ENCODE data around the gene TBC1D22A.

TBC1D22A gene

DNA sequence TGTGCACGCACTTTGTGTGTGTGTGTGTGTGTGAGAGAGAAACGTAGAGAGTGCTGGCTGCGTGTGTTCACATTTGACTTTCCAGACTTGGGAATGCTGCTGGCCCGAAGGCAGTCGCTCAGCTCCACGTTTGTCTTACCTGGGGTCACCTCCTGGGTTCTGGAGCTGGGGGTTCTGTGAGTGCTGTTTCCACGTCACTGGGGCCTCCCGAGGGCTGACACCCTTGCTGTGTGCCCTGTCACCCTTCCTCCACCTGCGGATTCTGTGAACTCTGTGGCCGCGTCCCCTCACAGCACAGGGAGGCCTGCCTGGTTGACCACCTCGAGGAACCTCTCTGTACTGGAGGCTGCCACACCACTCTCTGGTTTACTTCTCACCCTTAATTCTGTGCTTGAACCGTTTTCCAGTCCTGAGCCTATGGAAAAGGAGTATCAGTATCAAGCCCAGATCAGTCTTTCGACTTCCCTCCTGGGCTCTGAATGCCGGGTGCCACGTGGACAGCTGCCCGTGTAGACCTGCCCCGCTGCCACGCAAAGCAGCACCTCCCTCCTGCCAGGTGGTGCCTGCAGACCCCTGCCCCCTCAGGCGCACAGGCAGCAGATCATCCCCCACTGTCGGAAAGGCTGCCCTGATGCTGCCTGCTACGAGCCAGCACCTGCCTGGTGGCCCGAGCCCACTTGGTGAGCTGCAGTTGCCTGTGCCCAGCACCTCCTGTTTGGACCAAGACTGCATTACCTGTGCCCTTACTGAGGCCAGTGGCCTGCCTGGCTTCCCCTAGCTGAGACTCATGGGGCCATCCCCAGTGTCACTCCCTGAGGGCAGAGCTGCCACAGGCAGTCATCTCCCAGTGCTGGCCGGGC is 233.3 kb downstream of the TBC1D22A start:
- intact Hi-C loops (cut with DNase I): no loop called here
- no peak for DNase-seq

DNA sequence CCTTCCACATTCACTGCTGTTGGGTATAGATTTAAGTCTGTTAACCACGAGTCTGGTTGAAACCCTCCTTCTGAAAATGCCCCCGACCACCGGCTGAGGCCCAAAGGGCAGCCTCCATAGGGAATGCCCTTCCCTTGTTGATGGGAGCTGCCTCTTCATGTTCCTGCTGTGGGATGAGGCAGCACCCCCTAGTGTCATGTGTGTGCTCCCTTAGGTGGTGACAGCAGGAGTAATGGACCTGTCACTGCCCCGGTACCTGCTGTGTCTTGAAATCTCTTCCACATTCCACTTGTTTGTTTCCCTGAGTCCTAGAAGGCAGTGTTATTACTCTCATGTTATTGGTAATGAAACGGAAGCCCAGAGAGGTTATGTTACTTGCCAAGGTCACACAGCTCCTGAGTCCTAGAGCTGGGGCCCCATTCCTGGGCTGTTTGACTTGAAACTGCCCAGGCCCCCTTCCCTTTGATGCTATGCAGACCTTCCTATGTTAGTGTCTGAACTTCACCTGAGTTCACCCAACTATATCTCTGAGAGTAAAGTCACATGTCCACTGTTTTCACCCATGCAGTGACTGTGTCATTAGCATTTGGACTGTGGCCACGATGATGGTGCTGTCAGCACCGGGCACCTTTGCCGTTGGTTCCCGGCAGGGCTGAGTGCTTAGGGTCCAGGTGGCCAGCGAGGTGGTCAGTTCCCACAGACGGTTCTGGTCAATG is 234.3 kb downstream of the TBC1D22A start:
- intact Hi-C loops (cut with DNase I): no loop called here
- DNase-seq: peak in 1 of 42 donors; percentile 12

DNA sequence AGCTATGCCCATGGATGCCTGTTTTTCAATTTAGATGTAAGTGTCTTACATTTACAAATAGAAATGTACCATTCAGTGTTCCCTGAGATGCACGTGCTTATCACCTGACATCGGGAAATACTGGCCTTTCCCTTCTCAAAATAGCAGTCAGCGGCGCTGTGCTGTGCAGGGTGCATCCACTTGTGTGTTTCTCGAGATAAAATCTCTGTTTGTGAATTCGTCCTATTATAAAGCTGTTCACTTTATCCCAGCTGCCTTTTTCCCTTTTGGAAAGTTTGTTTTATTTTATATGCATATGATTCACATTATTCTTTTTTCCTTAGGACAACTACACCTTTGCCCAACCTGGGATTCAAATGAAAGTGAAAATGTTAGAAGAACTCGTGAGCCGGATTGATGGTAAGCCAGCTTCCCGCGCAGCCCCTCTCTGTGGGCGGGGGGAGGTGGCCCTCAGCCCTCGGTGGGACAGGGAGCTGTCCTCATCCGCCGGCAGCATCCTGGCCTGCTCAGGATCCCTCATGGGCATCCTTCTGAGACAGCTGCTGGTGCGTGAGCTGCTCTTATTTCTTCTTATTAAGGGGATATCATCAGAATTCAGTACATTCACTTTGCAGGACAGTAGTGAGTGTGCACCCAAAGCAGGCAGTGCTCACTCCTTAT is 235.0 kb downstream of the TBC1D22A start:
- no peak for DNase-seq
- intact Hi-C loops (cut with DNase I): no loop called here

DNA sequence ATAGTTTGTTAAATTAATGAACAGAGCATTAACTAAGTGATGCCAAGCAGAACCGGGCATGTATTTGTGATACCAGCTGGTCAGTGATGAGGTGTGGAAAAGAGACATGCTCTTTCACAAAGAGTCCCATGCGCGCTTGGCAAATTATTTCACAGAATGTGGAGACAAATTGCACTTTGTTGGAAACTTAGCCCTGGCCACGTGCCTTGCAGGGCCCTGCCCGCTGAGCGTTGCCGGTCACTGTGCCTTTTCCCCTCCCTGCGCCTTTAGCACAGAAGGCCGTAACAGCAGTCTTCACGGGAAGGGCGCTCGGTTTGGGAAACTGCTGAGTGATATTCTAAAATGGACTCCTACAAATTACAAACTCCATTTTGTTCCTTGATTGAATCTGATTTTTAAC is 235.9 kb downstream of the TBC1D22A start:
- no peak for DNase-seq
- intact Hi-C loops (cut with DNase I): no loop called here

DNA sequence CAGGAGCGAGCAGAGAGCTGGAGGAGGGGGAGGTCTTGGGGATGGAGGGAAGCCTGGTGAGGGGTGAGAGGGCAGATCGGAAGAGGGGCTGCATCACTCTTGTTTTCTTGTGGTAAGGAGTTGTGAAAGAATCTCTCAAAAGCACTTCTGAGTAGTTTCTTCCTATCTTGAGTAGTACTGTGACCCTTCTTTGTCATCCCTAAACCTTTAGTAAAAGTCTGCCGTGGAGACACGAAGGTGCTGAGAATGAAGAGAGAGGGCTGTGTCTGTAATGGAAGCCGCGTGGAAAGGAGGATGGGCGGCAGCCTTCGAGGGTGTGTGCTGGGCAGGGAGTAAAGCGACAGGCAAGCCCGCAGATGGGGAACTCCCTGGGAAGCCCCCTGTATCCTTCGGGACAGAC is 237.8 kb downstream of the TBC1D22A start:
- intact Hi-C loops (cut with DNase I): no loop called here

DNA sequence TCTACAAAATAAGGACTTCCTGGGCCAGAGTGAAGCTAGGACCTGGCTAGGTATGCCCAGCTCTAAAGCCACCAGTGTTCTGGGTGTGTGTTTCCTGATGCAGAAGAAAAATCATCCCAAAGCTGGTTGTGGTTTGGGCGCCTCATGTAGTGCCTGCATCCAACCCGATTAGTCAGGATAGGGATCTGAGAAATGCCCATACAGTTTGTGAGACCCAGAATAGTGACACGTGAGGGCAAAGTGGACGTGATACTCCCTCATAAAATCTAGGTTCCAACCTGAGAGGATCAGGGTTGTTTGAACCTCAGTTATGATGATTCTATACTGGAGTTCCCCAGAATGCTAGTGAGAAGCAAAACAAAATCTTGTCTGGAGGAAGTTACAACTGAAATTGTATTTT is 238.4 kb downstream of the TBC1D22A start:
- intact Hi-C loops (cut with DNase I): no loop called here
- no peak for DNase-seq

More for the DNA sequence above, 237.8 kb downstream of the TBC1D22A start:
- no peak for DNase-seq

DNA sequence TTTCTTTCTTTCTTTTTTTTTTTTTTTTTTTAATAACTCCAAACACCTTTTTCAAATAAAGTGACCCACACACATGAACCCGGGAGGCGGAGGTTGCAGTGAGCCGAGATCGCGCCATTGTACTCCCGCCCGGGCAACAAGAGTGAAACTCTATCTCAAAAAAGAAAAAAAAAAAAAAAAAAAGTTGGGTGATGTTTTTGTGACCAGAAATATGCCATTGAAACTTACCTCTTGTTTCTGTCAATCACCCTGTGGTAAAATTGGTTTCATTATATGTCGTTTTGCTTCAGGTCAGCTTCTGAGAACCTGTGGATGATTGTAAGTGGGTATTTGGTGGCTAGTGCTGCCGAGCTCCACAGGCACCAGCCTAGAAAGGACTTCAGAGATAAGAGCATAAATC is 238.8 kb downstream of the TBC1D22A start:
- peak in 3 of 42 donors; percentile 20 to 50 (median 22) for DNase-seq
- intact Hi-C loops (cut with DNase I): no loop called here

DNA sequence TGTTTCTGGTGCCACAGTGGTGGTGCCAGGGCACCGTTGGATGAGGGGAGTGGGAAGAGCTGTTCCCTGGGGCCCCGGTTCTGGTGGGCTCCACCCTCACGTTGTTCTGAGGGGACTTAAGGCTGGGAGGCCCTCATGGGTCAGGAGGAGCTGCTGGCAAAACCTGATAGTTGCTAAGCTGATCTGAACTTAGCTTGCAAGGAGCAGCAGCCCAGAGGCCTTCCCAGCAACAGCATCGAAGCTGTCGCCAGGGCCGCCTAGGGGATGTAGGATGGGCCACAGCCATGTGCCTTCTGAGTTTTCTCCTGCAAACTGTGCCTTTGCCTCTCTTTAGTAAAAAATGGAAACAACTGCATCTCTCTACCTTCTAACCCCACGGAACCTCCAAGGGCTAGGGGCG is 240.2 kb downstream of the TBC1D22A start:
- peak in 1 of 42 donors; percentile 33 for DNase-seq
- intact Hi-C loops (cut with DNase I): no loop called here

DNA sequence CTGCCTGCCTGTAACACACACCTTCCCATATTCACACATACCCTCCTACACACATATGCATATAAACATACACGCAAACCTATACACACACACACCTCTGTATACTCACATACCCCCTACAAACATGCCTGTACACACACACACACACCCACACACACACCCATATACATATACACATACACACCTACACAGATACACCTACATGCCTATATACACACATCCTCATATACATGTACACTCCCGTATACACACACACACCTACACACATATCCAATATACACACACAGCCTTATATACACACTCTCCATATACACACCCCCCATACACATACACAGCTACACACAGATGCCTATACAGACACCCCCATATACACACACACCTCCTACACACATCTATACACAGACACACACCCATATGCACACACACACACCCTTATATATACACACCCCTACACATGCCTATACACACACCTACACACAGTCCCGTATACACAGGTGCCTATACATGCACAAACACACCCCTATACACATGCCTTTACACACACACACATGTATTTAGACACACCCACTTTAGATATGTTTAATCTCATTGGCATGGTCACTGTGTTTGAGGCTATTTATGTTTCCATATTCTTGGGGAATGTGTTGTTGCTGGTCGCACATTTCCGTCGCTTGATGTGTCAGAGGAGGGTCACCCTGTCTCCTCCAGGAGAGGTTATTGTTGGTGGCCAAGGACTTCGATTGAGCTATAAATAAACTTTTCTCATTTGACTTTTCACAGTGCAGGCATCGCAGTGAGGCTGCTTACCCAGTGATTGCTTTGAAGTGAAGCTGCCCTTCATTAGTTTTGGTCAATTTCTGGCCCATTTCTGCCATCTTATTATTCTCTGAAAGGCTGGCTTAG is 243.3 kb downstream of the TBC1D22A start:
- intact Hi-C loops (cut with DNase I): no loop called here
- no peak for DNase-seq

DNA sequence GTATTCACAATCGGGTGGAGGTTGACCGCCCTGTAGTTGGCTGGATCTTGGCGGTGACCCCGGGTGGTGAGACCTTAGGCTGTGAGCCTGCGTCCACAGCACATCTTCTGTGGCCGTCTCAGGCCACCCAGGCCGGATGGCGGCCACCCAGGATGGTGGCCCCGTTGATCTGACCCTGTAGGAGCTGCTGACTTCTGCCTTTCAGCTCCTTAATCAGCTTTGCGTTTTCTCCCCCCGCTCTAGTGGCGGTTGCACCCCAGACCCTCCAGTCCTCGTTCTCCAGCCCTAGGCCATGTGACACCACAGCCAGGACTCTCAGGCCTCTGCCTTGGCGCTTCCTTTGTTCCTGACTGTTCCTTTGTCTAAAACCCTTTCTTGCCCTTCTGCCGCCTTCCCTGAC is 244.0 kb downstream of the TBC1D22A start:
- intact Hi-C loops (cut with DNase I): no loop called here
- DNase-seq: no peak

DNA sequence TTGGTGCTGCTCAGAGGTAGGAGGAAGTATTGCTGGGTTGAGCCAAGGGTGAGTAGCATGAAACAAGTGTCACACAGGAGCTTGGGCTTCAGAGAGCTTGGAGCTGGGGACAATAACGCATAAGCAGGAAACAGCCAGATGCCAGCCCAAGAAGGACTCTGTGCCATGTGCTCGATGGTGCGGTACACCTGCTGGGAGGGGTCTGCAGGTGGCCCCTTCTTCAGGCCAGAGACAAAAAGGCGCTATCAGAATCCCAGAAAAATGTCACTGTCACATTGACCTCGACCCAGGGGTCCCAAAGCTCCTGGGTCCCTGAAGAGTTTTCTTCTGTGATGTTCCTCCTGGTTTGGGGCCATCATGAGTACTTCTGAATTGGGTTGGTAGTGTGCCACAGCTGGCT is 244.4 kb downstream of the TBC1D22A start:
- intact Hi-C loops (cut with DNase I): no loop called here
- no peak for DNase-seq

DNA sequence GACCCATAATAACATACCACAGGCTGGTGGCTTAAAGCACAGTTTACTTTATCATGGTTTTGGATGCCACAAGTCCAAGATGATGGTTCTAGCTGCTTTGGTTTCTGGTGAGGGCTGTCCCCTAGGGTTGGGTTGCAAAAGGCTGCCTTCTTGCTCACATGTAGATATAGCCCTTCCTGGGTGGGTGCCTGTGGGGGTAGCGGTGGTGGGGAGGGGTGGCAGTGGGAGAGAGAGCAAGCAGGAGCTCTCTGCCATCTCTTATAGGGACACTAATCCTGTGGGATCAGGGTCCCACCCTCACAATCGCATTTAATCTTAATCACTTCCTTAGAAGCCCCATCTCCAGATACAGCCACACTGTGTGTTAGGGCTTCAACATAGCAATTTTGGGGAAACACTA is 245.0 kb downstream of the TBC1D22A start:
- intact Hi-C loops (cut with DNase I): no loop called here
- no peak for DNase-seq

DNA sequence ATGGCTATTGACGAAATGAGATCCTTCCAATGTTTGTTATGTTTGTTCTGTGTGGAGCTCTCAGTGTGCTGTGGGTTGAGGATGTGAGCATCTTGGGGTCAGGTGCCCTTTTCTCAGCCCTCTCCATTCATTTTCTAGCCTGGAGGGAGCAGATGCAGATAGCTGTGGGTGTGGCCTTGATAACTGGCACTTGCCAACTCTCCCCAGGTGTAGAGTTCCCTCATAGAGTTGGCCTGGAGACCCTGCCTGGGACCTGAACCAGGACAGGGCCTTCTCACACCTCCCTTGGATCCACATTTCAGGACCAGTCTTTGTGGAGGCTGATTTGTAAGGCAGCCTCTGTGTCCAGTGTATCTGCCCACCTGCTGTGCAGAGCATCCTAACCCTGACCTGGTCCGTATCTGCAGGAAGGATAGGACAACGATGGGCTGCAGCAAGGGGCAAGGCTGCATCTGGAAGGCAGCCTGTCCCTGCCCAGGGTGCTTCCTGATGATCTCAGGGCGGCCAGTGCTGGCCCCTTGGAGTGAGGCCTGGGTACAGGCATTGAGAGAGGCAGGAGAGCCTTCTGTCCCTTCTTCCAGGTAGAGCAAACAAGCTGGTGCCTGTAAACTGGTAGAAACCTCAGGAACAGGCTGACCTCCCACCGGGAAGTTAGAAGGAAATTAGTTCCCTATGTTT is 245.9 kb downstream of the TBC1D22A start:
- intact Hi-C loops (cut with DNase I): no loop called here
- no peak for DNase-seq

DNA sequence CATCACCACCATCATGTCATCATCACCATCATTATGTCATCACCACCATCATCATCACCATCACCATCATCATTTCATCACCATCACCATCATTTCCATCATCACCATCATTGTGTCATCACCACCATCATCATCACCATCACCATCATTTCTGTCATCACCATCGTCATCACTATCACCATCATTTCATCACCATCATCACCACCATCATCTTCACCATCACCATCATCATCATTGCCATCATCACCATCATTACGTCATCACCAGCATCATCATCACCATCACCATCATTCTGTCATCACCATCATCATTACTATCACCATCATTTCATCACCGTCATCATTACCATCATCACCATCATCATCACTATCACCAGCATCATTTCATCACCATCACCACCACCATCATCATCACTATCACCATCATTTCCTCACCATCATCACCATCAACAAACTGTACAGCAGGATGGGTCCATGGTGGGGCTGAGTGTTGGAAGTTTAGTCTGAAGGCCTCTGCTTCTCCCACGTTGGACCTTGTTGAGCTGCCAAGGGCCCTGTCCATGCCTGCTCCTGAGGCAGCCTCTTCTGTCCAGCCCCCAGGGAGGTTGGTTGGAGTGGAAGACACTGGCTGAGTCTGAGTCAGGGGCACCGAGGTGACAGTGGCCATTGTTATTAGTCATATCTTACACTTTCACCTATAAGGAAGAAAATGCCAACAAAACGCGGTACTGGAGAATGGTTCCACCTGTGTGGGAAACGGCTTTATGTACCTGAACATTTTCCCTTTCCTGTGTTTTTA is 247.1 kb downstream of the TBC1D22A start:
- intact Hi-C loops (cut with DNase I): no loop called here
- DNase-seq: no peak

DNA sequence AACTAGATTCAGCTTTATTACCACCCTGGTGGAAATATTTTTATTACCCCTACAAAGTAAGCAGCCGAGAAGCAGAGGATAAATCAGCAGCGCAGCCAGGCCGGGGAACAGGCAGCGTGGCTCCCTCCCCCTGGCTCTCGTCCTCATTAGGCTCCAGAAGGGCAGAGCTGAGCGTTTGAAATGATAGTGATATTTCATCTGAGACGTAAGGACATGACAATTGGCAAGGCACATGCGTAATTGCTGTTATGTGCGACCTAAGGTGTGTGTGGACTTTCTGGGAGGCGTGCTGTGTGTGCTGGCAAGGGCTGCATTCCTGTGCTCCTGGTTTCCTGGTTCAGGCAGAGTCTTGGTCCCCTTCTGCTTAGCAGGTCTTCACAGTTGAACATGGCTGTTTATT is 247.8 kb downstream of the TBC1D22A start:
- intact Hi-C loops (cut with DNase I): no loop called here
- no peak for DNase-seq

DNA sequence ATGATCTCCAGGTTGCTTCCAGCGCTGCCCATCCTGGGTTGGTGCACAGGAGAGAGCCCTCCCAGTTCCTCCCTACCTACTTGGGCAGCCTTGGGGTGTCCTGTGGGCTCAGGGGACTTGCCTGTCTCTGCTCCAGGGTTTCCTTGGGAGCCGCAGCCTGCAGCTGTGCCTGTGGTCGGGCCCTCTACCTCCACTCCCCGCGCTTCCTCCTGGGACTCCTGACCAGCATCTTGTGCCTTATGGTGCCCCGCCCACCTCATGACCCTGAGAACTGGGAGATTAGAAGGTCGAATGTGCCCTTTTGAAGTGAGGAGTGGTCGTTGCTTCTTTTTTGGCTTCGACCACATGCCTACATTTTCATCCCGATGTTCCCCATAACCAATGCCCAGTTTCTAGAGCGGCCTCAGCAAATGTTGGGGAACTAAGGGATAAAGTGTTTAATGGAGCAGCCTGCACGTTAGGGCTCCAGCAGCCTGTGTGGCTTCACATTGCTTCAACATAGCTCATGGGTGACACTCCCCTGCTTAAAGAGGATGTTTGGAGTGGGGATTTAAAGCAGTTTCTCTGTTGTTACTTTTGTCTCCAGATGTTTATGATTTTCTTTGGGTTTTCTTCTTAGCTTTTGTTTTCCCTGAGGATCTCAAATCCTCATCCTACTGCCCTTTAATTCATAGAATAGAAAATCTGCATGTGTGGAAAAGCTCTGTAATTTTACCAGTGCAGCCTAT is 248.8 kb downstream of the TBC1D22A start:
- peak in 1 of 42 donors; percentile 15 for DNase-seq
- intact Hi-C loops (cut with DNase I): no loop called here

DNA sequence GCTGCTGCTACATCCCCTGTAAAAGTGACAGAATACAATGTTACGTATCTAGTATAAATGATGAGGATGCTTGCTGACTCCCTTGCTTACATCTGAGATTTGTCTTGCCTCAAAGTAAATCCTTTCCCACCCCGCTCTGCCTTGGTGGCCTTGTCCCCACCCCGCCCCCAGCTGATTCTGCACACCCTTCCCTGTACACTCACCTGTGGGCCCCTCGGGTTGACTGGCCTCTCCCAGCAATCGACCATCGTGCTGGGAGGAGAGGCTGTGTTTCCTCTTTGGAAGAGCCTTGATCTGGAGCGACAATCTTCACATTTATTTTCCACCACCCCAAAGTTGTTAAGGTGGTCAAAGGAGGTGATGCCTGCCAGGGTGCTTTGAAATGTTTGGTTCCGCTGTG is 249.4 kb downstream of the TBC1D22A start:
- peak in 1 of 42 donors; percentile 19 for DNase-seq
- intact Hi-C loops (cut with DNase I): no loop called here

Measured in head of caudate nucleus (tissue), 42 donors.